Right hindlimb (tissue), 1 donor: Measurements from ENCODE around the gene ABCD1.

ENCODE experiments used
- DNase-seq: peaks from one replicate; pipeline ENCODE4 v3.0.0-alpha.2; 2018

The ABCD1 gene

DNA sequence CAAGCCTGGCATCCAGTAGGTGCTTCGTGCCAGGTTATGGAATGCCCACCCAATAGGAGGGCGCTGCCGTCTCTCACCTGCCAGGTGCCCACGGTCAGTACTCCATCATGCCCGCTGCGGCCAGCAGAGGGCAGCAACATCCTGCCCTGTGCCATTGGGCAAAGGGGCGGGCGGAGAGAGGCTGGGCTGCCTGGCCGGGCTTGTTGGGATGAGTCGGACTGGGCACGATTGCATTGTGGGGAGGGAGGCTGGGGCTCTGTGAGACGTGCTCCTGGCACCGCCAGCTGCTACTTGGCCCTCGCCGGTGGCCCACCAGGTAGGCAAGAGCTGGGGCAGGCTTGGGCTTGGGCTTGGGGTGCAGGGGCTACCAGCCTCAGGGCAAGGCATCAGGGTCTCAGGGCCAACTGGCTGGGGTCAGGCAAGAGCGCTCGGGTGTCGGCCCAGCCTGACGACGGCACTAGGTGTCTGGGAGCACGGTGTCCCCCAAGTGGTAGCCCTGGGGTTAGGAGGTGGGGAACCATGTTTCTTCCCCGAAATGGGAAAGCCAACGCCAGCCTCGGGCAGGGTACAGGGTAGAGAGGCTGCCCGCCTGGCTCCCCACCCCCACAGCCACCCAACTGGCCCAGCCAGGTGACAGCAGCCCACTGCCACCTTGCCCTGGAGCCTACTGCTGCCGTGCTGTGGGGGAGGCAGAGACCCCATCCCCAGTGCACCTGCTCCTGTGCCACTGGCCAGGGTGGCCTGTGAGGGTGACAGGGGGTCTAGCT is 39.5 kb downstream of the ABCD1 start, which contains the start of gene PLXNB3:
Gene PLXNB3 (plus strand): TSS at position 261 of the 767 bp plus-strand sequence. CDS start 1,287 bp downstream, outside the sequence.
- DNase-seq, result peak; percentile 69

DNA sequence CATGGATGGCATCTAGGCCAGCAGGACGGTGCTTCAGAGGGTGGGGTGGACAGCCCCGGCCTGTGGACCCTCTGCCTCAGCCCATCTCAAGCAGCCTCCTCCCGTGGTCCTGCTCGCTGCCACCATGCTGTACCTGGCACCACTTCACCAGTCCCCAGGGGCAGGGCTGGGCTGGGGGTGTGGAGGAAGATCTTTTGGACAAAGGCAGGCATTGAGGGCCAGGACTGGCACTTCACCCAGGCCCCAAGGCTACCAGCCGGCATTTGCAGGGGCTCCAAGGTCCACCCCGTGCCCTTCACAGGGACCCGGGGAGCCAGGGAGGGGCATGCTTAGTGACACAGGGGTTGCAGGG is 40.1 kb downstream of the ABCD1 start:
- DNase-seq, result no peak

DNA sequence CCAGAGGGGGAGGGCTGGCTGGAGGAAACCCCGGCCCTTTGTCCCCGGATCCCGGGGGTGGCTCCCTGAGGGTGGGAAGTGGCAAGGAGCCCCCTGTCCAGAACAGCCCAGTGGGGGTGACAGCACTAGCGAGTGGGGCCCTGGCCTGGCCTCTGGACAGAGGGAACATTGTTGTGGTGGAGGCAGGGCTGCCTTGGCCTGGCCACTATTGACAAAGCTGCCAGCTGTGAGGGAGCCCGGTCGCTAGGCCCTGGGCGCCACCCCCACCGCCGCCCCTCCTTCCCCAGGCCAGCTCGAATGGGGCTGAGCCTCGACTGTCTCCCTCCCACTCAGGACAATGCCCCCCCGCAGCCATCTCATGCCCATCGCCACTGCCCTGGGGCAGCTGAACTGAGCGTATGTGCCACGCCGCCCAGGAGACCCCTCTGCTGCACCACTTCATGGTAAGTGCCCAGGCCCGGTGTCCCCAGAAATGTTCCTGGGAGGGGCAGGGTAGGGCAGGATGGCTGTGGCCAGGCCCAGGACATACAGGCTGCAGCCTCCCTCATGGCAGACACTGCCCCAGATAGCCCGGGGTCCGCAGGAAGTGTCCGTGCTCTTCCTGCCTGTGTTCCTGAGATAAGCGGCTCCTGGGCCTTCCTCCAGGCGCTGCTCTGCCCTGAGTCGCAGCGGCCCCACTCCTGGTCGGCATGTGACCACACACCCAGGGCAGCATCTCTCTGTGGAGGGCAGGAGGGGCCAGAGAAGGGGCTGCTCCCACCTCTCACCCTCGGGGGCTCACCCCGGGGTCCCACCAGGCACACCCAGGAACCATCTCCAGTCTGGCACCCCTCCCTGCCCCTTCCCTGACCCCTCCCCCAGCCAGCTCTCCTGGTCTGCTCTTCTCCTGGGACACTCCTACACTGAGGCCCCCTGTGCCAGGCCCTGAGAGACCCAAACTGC is 40.8 kb downstream of the ABCD1 start:
- DNase-seq, result no peak

DNA sequence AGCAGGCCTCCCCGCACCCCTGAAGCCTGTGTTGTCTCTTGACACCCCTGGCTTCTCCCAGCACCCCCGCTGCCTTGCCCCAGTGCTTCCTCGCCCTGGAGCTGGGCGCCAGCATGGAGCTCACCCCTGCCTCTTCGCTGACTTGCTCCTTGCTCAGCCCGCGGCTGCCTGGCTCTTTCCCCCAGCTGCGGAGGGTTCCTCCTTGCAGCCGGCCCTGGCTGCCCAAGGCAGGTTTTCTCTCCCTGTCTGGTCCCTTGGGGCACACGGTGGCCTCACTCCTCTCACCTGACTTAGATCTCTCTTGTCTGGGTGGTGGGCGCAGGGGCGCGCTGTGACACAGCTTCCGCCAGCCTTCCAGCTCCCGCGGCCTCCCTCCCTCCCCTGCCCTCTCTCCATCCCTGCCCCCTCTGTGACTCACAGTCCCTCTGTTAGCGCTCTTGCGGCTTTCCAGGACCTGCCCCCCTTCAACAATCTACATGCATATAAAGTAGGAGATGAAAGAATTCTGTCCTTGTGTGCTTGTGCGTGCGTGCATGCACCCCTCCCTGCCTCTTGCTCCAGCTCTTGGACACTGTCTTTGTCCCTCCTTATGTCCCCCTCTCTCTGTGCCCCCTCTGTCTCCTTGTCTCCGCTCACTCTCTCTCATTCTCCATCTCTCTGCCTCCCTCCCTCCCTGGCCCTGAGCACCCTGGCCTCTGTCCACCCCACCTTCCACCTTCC is 41.6 kb downstream of the ABCD1 start:
- no peak for DNase-seq

DNA sequence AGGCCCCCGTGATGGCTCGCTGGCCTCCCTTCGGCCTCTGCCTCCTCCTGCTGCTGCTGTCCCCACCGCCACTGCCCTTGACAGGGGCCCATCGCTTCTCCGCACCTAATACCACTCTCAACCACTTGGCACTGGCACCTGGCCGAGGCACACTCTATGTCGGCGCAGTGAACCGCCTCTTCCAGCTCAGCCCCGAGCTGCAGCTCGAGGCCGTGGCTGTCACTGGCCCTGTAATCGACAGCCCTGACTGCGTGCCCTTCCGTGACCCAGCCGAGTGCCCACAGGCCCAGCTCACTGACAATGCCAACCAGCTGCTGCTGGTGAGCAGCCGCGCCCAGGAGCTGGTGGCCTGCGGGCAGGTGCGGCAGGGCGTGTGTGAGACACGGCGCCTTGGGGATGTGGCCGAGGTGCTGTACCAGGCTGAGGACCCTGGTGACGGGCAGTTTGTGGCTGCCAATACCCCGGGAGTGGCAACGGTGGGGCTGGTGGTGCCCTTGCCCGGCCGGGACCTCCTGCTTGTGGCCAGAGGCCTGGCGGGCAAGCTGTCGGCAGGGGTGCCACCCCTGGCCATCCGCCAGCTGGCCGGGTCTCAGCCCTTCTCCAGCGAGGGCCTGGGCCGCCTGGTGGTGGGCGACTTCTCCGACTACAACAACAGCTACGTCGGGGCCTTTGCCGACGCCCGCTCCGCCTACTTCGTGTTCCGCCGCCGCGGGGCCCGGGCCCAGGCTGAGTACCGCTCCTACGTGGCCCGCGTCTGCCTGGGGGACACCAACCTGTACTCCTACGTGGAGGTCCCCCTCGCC is 42.4 kb downstream of the ABCD1 start:
- no peak for DNase-seq

DNA sequence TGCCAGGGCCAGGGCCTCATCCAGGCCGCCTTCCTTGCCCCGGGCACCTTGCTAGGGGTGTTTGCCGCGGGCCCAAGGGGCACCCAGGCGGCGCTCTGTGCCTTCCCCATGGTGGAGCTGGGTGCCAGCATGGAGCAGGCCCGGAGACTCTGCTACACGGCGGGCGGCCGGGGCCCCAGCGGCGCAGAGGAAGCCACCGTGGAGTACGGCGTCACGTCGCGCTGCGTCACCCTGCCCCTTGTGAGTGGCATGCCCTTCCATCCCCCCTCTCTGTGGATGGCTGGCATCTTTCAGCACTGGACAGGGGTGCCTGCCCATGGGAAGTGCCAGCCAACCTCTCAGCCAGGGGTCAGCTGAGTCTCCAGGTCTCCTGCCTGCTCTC is 43.0 kb downstream of the ABCD1 start:
- DNase-seq, result peak; percentile 12

DNA sequence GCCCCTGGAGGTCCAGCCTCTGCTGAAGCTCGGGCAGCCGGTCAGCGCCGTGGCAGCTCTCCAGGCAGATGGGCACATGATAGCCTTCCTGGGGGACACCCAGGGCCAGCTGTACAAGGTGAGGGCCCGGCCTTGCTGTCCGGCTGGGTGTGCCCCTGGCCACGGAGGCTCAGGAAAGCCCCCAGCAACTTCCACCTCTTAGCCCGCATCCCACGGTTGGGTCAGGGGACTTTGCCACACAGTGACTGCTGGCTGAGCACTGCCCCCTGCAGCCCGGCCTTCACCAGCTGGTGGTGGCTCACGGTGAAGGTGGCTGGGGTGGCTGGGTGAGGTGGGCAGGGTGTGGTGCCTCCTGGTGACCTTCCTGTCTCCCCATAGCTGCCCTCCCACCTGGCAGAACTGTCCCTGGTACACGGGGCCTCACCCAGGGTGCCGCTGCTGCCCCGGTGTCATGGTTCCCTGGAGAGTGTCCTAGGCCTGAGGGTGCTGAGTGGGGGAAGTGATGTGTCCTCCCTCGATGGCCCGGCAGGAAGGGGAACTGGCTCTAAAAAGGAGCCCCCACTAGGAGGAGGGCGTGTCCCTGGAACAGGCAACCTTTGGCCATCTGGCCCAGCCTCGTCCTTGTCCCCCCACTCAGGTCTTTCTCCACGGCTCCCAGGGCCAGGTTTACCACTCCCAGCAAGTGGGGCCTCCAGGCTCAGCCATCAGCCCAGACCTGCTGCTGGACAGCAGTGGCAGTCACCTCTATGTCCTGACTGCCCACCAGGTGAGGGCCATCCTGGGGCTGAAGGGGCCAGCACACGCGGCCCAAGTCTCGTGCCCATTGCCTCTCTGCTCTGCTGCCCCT is 43.9 kb downstream of the ABCD1 start:
- peak; percentile 12 for DNase-seq

DNA sequence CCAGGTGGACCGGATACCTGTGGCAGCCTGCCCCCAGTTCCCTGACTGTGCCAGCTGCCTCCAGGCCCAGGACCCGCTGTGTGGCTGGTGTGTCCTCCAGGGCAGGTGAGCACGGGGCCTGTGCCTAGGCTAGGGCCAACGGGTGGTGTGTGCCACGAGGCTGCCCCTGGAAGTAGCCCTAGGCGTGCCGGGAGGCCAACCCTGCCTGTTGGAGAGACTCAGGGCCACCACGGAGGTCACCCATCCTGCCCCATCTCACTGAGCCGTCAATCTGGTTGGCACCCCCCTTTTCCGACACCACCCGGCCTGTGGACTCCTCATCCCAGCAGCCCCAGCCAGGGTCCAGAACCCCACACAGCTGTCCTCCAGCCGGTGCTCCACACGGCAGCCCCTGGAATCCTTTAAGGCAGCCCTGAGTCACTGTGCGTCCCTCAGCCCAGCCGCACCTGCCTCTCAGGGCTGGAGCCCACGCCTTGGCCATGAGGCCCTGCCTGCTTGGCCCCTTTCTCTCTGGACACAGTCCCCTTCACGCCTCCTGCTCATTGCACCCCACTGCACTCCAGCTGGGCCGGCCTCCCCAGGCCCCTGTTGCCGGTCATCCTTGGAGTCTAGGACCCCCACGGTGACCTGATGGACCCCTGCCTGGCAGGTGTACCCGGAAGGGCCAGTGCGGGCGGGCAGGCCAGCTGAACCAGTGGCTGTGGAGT is 44.7 kb downstream of the ABCD1 start:
- no peak for DNase-seq

DNA sequence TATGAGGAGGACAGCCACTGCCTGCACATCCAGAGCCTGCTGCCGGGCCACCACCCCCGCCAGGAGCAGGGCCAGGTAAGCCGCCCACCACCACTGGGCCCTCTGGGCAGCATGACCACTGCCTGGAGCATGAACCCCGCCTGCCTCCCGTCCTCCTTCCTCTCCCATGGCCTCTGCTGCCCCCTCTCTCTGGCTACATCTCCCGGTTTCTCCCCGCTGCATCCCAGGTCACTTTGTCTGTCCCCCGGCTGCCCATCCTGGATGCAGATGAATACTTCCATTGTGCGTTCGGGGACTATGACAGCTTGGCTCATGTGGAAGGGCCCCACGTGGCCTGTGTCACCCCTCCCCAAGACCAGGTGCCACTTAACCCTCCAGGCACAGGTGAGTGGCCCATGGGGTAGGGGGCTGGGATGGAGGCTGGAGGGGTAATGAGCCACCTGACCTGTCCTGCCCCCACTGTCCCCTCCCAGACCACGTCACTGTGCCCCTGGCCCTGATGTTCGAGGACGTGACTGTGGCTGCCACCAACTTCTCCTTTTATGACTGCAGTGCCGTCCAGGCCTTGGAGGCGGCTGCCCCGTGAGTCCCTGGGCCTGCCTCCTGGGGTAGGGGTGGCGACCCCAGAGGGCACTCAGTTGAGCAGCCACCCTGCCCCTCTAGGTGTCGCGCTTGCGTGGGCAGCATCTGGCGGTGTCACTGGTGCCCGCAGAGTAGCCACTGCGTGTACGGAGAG is 45.4 kb downstream of the ABCD1 start:
- DNase-seq, result no peak

DNA sequence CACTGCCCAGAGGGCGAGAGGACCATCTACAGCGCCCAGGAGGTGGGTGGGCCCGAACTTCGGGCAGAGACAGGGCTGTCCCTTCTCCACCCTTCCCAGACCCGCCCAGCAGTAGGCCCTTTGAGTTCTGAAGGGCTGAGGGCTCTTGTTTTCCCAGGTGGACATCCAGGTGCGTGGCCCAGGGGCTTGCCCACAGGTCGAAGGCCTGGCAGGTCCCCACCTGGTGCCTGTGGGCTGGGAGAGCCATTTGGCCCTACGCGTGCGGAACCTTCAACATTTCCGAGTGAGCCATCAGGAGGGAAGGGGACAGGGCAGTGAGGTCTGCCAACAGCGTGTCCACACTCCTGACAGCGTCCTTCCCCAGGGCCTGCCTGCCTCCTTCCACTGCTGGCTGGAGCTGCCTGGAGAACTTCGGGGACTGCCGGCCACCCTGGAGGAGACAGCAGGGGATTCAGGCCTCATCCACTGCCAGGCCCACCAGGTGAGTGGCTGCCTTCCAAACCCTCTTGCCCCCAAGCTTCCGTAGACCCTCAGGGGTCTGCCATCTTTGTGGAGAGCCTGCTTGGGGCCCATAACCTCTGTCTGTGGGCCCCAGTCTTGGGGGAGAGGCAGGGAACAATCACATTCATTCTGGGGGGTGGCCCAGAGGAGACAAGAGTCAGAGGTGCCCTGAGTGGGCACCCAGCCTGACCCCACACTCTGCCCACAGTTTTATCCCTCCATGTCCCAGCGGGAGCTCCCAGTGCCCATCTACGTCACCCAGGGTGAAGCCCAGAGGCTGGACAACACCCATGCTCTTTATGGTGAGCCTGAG is 46.2 kb downstream of the ABCD1 start:
- no peak for DNase-seq

DNA sequence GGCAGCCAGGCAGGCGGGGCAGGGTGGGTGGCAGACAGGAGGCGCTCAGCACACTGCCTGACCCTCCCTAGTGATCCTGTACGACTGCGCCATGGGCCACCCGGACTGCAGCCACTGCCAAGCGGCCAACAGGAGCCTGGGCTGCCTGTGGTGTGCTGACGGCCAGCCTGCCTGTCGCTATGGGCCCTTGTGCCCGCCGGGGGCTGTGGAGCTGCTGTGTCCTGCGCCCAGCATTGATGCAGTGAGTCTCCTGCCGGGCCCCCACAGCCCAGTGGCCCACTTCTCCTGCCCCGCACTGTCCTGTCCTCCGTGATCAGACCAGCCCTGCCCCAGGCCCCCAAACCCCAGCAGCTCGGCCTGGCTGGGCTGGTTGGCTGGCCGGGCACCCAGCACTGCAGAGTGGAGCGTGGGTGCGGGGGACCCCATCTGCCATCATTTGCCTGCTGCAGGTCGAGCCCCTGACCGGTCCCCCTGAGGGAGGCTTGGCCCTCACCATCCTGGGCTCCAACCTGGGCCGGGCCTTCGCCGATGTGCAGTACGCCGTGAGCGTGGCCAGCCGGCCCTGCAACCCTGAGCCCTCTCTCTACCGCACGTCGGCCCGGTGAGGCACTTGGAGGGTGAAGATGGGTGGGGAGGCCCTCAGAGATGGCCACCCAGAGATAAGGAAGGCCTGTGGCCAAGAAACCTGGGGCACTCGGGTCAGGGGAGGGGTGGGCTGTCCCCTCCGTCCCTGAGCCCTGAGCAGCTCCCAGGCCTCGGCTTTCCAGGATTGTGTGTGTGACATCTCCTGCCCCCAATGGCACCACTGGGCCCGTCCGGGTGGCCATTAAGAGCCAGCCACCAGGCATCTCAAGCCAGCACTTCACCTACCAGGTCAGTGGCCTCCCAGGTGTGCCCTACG is 47.0 kb downstream of the ABCD1 start:
- no peak for DNase-seq

DNA sequence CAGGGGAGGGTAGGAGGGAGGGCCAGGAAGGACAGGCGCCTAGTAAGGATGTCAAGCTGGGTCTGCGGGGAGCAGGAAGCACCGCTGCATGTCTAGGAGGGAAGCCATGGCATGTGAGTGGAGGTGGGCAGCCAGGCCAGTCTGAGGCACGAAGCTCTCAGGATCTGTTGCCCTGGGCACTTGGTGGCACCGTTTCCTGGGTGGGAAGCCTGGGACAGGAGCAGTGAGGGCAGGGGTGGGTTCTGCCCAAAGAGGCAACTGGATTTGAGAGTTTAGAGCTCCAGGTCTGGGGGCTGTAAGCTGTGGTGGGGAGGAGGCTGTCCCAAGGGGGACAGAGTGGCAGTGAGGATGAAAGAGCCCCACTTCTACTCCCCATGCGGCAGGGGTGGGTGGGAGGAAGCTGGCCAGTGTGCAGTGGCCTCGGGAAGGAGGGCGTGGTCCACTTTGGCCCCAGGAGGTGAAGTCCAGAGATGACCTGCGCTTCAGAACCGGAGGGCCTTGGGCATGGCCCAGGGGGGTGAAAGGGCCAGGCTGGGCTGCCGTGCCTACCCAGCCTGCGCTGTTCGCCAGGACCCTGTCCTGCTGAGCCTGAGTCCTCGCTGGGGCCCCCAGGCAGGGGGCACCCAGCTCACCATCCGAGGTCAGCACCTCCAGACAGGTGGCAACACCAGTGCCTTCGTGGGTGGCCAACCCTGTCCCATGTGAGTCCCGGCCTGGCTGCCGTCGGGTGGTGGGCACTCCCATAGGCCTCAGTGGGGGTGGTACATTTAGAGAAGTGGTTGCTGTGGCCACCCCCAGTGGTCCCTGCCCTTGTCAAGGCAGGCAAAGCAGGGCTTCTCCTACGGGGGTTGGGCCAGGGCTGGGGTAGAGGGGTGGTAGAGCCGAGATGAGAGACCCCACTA is 47.9 kb downstream of the ABCD1 start:
- no peak for DNase-seq

DNA sequence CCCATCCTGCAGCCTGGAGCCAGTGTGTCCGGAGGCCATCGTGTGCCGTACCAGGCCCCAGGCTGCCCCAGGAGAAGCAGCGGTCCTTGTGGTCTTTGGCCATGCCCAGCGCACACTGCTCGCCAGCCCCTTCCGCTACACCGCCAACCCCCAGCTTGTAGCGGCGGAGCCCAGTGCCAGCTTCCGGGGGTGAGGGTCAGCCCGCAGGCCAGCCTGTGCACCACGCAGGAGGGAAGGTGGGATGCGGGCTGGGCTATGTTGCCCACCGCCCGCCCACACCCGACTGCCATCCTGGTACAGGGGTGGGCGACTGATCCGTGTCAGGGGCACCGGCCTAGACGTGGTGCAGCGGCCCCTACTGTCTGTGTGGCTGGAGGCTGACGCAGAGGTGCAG is 48.6 kb downstream of the ABCD1 start:
- DNase-seq, result no peak

DNA sequence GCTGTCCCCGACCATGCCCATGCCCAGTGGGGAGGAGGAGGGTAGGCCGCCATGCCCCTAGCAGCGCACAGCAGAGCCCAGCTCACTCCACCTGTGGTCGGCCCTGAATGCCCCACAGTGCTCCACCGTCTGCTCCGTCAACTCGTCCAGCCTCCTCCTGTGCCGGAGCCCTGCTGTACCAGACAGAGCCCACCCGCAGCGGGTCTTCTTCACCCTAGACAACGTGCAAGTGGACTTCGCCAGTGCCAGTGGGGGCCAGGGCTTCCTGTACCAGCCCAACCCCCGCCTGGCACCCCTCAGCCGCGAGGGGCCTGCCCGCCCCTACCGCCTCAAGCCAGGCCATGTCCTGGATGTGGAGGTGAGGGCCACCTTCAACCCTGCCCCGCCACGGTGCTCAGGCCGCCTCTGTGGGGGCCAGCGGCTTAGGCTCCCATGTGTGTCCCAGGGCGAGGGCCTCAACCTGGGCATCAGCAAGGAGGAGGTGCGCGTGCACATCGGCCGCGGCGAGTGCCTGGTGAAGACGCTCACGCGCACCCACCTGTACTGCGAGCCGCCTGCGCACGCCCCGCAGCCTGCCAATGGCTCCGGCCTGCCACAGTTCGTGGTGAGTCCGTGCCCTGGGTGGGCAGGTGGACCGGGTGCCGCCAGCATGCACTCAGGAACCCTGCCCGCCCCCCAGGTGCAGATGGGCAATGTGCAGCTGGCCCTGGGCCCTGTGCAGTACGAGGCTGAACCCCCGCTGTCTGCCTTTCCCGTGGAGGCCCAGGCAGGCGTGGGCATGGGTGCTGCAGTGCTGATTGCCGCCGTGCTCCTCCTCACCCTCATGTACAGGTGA is 49.3 kb downstream of the ABCD1 start:
- no peak for DNase-seq

DNA sequence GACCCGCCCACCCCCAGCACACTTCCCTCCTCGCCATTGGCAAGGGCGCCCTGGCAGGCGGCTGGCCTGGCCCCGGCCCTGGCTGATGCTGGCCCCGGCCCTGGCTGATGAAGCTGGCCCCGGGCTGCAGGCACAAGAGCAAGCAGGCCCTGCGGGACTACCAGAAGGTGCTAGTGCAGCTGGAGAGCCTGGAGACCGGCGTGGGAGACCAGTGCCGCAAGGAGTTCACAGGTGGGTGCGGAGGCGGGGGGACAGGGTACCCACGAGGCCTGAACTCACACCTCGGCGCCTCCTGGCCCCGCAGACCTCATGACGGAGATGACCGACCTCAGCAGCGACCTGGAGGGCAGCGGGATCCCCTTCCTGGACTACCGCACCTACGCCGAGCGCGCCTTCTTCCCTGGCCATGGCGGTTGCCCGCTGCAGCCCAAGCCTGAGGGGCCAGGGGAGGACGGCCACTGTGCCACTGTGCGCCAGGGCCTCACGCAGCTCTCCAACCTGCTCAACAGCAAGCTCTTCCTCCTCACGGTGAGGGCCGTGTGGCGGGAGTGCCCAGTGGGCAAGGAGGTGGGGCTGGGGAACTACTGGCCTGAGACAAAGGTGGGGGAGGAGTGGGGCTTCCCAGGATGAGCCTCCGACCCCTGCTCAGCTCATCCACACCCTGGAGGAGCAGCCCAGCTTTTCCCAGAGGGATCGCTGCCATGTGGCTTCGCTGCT is 50.1 kb downstream of the ABCD1 start:
- peak; percentile 11 for DNase-seq
